HG03442 (cell line): ENCODE data around the gene ADH4.
"Not testable (repeated sequence)": the region's sequence is repeated elsewhere in the genome, so short reads cannot be mapped to it uniquely, and the experiment has no call there.

Source experiments
- ATAC-seq: cut with Tn5 transposase; IDR thresholded peaks from one replicate; pipeline ENCODE4 v1.9.1; 2021; ENCODE audit warnings: mild to moderate bottlenecking, moderate library complexity; ENCODE audit not compliant: unreplicated experiment

ADH4 gene

GRCh38 chr4:99144070-99144469 lies at the start of gene ADH4:
Gene ADH4, minus strand, starts transcription at chr4:99144297. Its CDS starts 75 bp downstream, at chr4:99144222.
- no peak for ATAC-seq

- no peak for ATAC-seq
These were observed 46.2 kb upstream of the ADH4 start for GRCh38 chr4:99190336-99190735.

GRCh38 chr4:99189900-99190299 lies 45.8 kb upstream of the ADH4 start:
- ATAC-seq: not testable (repeated sequence)

DNA sequence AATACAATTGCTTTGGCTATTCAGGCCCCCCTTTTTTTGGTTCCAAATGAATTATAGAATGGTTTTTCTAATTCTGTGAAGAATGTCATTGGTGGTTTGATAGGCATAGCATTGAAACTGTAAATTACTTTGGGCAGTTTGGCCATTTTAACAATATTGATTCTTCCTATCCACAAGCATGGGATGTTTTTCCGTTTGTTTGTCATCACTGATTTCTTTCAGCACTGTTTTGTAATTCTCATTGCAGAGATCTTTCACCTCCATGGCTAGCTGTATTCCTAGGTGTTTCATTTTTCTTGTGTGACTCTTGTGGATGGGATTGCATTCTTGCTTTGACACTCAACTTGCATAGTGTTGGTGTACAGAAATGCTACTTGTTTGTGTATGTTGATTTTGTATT lies 41.9 kb upstream of the ADH4 start:
- ATAC-seq: no peak

GRCh38 chr4:99185581-99185980 lies 41.5 kb upstream of the ADH4 start:
- ATAC-seq: no peak

GRCh38 chr4:99180382-99181070 lies 36.4 kb upstream of the ADH4 start:
- no peak for ATAC-seq

DNA sequence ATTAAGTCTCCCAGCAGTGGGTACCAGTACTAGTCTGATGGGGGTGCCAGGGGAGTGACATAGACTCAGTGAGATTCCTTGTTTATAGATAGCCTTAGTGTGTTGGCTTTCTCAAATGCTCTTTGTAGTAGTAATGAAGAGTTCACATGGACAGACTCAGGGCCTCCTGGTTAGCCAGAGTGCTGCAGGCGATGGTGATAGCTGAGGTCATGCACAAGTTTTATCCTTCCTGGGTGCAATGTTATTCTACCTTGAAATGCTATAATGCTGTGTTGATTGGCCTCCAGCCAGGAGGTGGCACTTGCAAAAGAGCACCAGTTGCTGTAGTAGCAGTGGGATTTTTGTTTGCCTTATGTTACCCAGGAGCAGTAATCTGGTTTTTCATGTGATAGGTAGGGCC lies 35.5 kb upstream of the ADH4 start:
- no peak for ATAC-seq

GRCh38 chr4:99179178-99179577 lies 35.1 kb upstream of the ADH4 start:
- no peak for ATAC-seq

- no peak for ATAC-seq
These were observed 22.4 kb upstream of the ADH4 start for GRCh38 chr4:99166544-99166943.

GRCh38 chr4:99165978-99166377 lies 21.9 kb upstream of the ADH4 start:
- ATAC-seq: no peak

- ATAC-seq: no peak
These were observed 17.4 kb upstream of the ADH4 start for GRCh38 chr4:99161373-99162099.

GRCh38 chr4:99159699-99160098 lies 15.6 kb upstream of the ADH4 start:
- no peak for ATAC-seq

DNA sequence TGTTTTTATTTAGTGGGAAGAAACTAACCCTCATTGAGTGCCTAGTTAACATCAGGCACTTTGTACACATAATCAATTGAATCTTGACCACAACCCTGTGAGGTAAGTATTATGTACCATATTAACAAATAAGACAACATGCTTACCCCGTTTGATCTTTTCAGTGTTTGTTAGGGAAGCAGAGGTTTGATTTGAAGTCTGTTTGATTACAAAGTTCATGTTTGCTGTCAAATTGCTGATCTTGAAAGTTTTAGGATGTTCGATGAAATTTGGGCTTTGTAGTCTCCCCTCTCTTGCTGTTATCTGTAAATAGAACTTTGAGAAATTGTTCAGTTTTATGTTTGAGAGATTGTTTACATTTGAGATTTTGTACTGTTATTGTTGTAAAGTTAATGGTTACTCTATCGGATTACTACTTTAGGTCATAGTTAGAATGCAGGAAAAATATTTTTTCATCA lies 13.4 kb upstream of the ADH4 start:
- no peak for ATAC-seq

DNA sequence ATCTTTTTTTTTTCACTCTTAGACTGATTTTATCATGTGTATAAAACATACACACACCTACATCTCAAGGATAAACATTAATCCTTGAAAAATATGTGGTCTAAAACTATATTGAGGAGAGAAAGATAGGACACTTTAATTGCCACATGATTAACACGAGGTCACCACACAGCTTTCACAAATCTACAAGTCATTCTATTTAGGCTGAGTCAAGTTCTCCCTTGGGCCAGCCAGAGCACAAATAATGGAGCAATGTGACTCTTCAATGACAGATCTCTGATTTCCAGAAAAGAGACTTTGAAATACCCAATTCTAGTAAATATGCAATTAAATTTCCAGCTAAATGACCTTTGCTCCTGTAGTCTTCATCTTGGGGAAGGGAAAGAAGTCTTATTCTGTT lies 12.9 kb upstream of the ADH4 start:
- no peak for ATAC-seq

DNA sequence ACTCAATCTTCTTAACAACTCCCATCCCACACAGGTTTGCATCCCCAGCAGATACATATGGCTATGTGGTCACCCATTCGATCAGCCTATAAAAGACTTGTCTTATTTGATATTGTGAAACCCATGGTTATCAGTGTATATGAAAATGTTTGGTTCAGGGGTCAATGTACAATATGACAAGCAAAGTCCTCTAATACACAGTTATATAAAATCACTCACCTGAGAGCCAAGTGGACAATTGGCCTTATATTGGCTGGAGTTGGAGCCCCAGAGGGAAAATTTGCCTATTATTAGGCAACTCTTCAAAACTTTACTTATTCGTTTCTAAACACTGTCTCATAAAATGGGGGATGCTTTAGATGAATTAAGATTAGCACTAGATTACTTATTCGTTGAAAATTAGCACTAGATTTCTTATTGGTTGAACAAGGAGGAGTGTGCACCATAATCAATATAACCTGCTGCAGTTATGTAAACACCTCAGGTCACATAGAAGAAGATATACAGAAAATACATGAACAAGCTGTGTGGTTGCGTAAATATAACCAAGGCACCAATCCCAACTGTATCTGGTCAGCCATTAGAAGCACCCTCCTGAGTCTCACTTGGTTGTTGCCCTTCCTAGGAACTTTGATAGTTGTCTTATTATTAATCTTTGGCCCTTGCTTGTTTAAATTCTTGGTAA lies 10.7 kb upstream of the ADH4 start:
- no peak for ATAC-seq

DNA sequence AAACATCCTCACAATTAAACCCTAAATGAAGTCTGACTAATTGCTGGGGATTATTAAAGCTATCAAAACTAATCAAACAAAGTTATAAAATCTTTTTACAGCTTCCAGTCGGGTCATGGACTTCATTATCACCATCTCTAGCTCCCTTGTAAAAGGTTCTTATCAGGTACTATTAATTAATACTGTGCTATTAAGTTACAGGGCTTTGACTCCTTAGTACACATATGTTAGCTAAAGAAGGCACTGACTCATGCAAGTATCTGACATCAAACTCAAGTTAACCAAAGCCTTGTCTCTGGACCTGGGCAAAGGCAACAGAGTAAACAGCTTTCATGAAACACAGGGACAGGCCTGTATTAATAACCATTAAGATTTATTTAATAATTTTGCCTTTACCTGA lies 7.9 kb upstream of the ADH4 start:
- no peak for ATAC-seq

- ATAC-seq: no peak
These were observed 7.4 kb upstream of the ADH4 start for GRCh38 chr4:99151452-99151851.

GRCh38 chr4:99149426-99150019 lies 5.4 kb upstream of the ADH4 start:
- no peak for ATAC-seq

DNA sequence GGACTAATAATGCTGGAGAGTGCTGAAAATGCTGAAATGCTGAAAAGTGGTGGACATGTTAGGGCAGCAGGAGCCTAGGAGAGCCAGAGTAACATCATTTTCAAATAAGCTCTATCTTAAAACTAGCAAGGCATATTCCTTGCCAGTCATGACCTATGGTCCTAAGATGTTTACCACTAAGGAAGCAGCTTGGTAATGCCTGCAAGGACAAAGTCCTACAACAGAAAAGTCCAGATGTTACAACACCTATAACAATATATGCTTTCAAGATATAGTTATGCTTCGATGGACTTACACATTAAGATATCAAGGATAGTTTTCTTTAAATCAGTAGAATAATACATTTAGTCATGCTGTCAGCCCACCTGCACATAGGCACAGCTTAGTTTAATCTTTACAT lies 4.5 kb upstream of the ADH4 start:
- no peak for ATAC-seq

- ATAC-seq: no peak
These were observed 490 bp upstream of the ADH4 start for GRCh38 chr4:99144587-99144986.

DNA sequence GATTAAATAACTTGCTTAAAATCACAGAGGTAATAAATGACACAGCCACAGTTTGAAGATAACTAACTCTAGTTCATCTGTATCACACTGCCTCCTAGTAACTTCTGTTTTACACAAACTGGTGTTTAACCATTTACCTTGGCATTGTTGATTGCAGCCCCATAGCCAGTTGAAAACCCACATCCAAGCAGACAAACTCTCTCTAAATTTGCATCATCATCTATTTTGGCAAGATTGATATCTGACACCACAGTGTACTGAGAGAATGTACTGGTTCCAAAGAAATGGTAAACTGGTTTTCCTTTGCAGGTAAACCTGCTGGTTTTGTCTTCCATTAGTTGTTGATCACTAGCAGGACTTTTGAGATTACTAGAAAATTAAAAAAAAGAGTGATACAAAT lies 7.8 kb downstream of the ADH4 start:
- no peak for ATAC-seq
